NCI-H1436 treated with DMSO at 0.1 percent for 48 hours (cell line): ENCODE data around the gene MSANTD3.

Source experiments
- DNase-seq: peaks from one replicate; lab custom pipeline; 2025; lab: John Stamatoyannopoulos, UW

Gene MSANTD3

GRCh38 chr9:100465761-100466160 lies 38.8 kb downstream of the MSANTD3 start:
- no peak for DNase-seq

GRCh38 chr9:100466171-100466828 lies 39.4 kb downstream of the MSANTD3 start:
- no peak for DNase-seq

GRCh38 chr9:100466829-100467221 lies 39.9 kb downstream of the MSANTD3 start:
- DNase-seq = no peak

- DNase-seq = no peak
These were observed 41.1 kb downstream of the MSANTD3 start for GRCh38 chr9:100468041-100468440.

GRCh38 chr9:100472268-100472667 lies 45.3 kb downstream of the MSANTD3 start:
- DNase-seq = no peak

- no peak for DNase-seq
These were observed 45.9 kb downstream of the MSANTD3 start, which contains the start of gene TMEFF1 for GRCh38 chr9:100472788-100473275. Gene TMEFF1 (plus strand): TSS chr9:100473149. CDS start chr9:100473545, 396 bp downstream.

GRCh38 chr9:100473276-100474081 lies 46.5 kb downstream of the MSANTD3 start:
- DNase-seq = no peak

GRCh38 chr9:100474082-100474923 lies 47.4 kb downstream of the MSANTD3 start:
- no peak for DNase-seq

GRCh38 chr9:100474924-100475276 lies 48.0 kb downstream of the MSANTD3 start:
- no peak for DNase-seq

- no peak for DNase-seq
These were observed 50.3 kb downstream of the MSANTD3 start for GRCh38 chr9:100477241-100477640.

- DNase-seq = no peak
These were observed 51.2 kb downstream of the MSANTD3 start for GRCh38 chr9:100478192-100478591.

GRCh38 chr9:100479820-100480219 lies 52.9 kb downstream of the MSANTD3 start:
- no peak for DNase-seq

- no peak for DNase-seq
These were observed 58.3 kb downstream of the MSANTD3 start for GRCh38 chr9:100485196-100485595.

GRCh38 chr9:100486479-100487176 lies 59.7 kb downstream of the MSANTD3 start:
- no peak for DNase-seq

GRCh38 chr9:100488177-100488576 lies 61.2 kb downstream of the MSANTD3 start:
- no peak for DNase-seq

- no peak for DNase-seq
These were observed 62.9 kb downstream of the MSANTD3 start for GRCh38 chr9:100489836-100490235.

- DNase-seq = no peak
These were observed 66.0 kb downstream of the MSANTD3 start for GRCh38 chr9:100492952-100493351.

- DNase-seq = no peak
These were observed 71.6 kb downstream of the MSANTD3 start for GRCh38 chr9:100498592-100498991.

GRCh38 chr9:100499460-100499859 lies 72.5 kb downstream of the MSANTD3 start:
- DNase-seq = no peak

- DNase-seq = no peak
These were observed 72.9 kb downstream of the MSANTD3 start for GRCh38 chr9:100499866-100500265.
